Astrocyte (in vitro differentiated cells and primary cell): ENCODE data around the gene METRN. TPM values are rescaled to one million over a fixed set of nuclear protein-coding genes. Genes with fewer than 3 reads are reported as not detected.
A peak's percentile ranks its signal among the peaks of the same experiment; 100 is the strongest.

Source experiments
- DNase-seq: peaks from one replicate; pipeline ENCODE4 v3.0.0-alpha.2; 2010; ENCODE audit warnings: low read depth
- FAIRE-seq: peaks from 2 replicates; lab custom pipeline; 2011; peaks lifted over from hg19 to GRCh38; lab: Jason Lieb, UNC
- H2AFZ ChIP-seq: 2 replicates; pipeline ENCODE4 v1.6.0; 2012; ENCODE audit warnings: low read depth, low read length, inconsistent platforms
- H3K27ac ChIP-seq: 2 replicates; pipeline ENCODE4 v1.5.1; 2011; ENCODE audit warnings: low read depth, low read length, inconsistent platforms
- H3K27me3 ChIP-seq: 2 replicates; pipeline ENCODE4 v1.6.0; 2011; ENCODE audit warnings: low read length, inconsistent platforms; ENCODE audit not compliant: insufficient read depth
- H3K36me3 ChIP-seq: 2 replicates; pipeline ENCODE4 v1.5.1; 2011; ENCODE audit warnings: low read length, inconsistent platforms; ENCODE audit not compliant: insufficient read depth
- H3K4me1 ChIP-seq: 2 replicates; pipeline ENCODE4 v1.5.1; 2011; ENCODE audit warnings: low read length, inconsistent platforms; ENCODE audit not compliant: insufficient read depth
- H3K4me2 ChIP-seq: 2 replicates; pipeline ENCODE4 v1.6.0; 2012; ENCODE audit warnings: low read length, inconsistent platforms
- H3K4me3 ChIP-seq: 2 replicates; pipeline ENCODE4 v1.5.1; 2011; ENCODE audit warnings: low read depth, mild to moderate bottlenecking, low read length, inconsistent platforms; ENCODE audit not compliant: insufficient read depth
- H3K79me2 ChIP-seq: 2 replicates; pipeline ENCODE4 v1.6.0; 2012; ENCODE audit warnings: mild to moderate bottlenecking, low read length, inconsistent platforms; ENCODE audit not compliant: insufficient read depth
- H3K9ac ChIP-seq: 2 replicates; pipeline ENCODE4 v1.6.0; 2012; ENCODE audit warnings: mild to moderate bottlenecking, low read length, inconsistent platforms
- H3K9me3 ChIP-seq: 2 replicates; pipeline ENCODE4 v1.5.1; 2012; ENCODE audit warnings: low read depth, mild to moderate bottlenecking, low read length, inconsistent platforms; ENCODE audit not compliant: insufficient read depth
- H4K20me1 ChIP-seq: 2 replicates; pipeline ENCODE4 v1.6.0; 2012; ENCODE audit warnings: low read length, inconsistent platforms; ENCODE audit not compliant: insufficient read depth
- H3K27ac Mint-ChIP-seq: one replicate; pipeline ENCODE4 v1.8.0; 2021; ENCODE audit warnings: mild to moderate bottlenecking, mixed read lengths; ENCODE audit not compliant: unreplicated experiment
- H3K27me3 Mint-ChIP-seq: one replicate; pipeline ENCODE4 v1.8.0; 2021; ENCODE audit warnings: low read depth, mixed read lengths; ENCODE audit not compliant: unreplicated experiment
- H3K36me3 Mint-ChIP-seq: one replicate; pipeline ENCODE4 v1.8.0; 2021; ENCODE audit warnings: low read depth, mixed read lengths; ENCODE audit not compliant: unreplicated experiment
- H3K4me1 Mint-ChIP-seq: one replicate; pipeline ENCODE4 v1.8.0; 2021; ENCODE audit warnings: low read depth, mixed read lengths; ENCODE audit not compliant: unreplicated experiment
- H3K4me3 Mint-ChIP-seq: one replicate; pipeline ENCODE4 v1.8.0; 2021; ENCODE audit warnings: mild to moderate bottlenecking, moderate library complexity, mixed read lengths; ENCODE audit not compliant: unreplicated experiment
- H3K9me3 Mint-ChIP-seq: one replicate; pipeline ENCODE4 v1.8.0; 2021; ENCODE audit warnings: mild to moderate bottlenecking, mixed read lengths; ENCODE audit not compliant: unreplicated experiment
- CTCF ChIP-seq: IDR thresholded peaks from 2 replicates; pipeline ENCODE4 v1.5.1; 2011; ENCODE audit warnings: low read depth, mild to moderate bottlenecking, inconsistent platforms, low read length, moderate library complexity; ENCODE audit not compliant: insufficient read depth
- EZH2 ChIP-seq: IDR thresholded peaks from 2 replicates; pipeline ENCODE4 v1.6.1; 2012; ENCODE audit warnings: mild to moderate bottlenecking, low read length, inconsistent platforms; ENCODE audit not compliant: insufficient read depth
- total RNA-seq: library from RNA; stranded (reverse); gene quantifications from 2 replicates; pipeline ENCODE4 v1.2.1, GENCODE V29; 2021

The METRN gene
- total RNA-seq, 1 donor from 2014 or later = 31.5 TPM

- no peak overlapping the region for H3K4me3 ChIP-seq
- TF ChIP-seq CTCF (no peak), EZH2 (no peak)
- Mint-ChIP-seq H3K4me3 (no peak overlapping the region), H3K4me1 (peaks cover 5% of the 10 kb centered on the region), H3K27me3 (peaks cover 12% of the 10 kb centered on the region), H3K27ac (no peak overlapping the region), H3K36me3 (no peaks in the 10 kb centered on the region), H3K9me3 (no peaks in the 10 kb centered on the region)
- FAIRE-seq (no peak), DNase-seq (no peak)
- no peaks in the 10 kb centered on the region for H3K36me3 ChIP-seq
- no peaks in the 10 kb centered on the region for H3K9me3 ChIP-seq
- H3K4me2 ChIP-seq = no peak overlapping the region
- H3K27ac ChIP-seq = no peak overlapping the region
- peaks cover 8% of the 10 kb centered on the region for H3K4me1 ChIP-seq
- no peaks in the 10 kb centered on the region for H4K20me1 ChIP-seq
- no peaks in the 10 kb centered on the region for H3K79me2 ChIP-seq
- H3K27me3 ChIP-seq = peaks cover 2% of the 10 kb centered on the region
- no peak overlapping the region for H2AFZ ChIP-seq
- no peak overlapping the region for H3K9ac ChIP-seq
Observed at GRCh38 chr16:747978-748746, 33.2 kb downstream of the METRN start.

- Histone ChIP-seq H3K4me3 (no peak overlapping the region), H3K27me3 (peaks cover 2% of the 10 kb centered on the region), H3K9ac (no peak overlapping the region), H4K20me1 (no peaks in the 10 kb centered on the region), H3K79me2 (no peaks in the 10 kb centered on the region), H3K9me3 (no peaks in the 10 kb centered on the region), H3K27ac (no peak overlapping the region), H3K4me2 (no peak overlapping the region), H3K4me1 (peaks cover 8% of the 10 kb centered on the region), H3K36me3 (no peaks in the 10 kb centered on the region), H2AFZ (no peak overlapping the region)
- H3K4me1 Mint-ChIP-seq = peaks cover 5% of the 10 kb centered on the region
- H3K9me3 Mint-ChIP-seq = no peaks in the 10 kb centered on the region
- peaks cover 12% of the 10 kb centered on the region for H3K27me3 Mint-ChIP-seq
- DNase-seq = peak; percentile 73
- no peak for TF ChIP-seq CTCF
- TF ChIP-seq EZH2 = no peak
- H3K36me3 Mint-ChIP-seq = no peaks in the 10 kb centered on the region
- no peak for FAIRE-seq
- H3K27ac Mint-ChIP-seq = peak overlapping the region; percentile 58
- no peak overlapping the region for H3K4me3 Mint-ChIP-seq
Observed at GRCh38 chr16:749010-749409, 34.1 kb downstream of the METRN start.

- H3K9me3 Mint-ChIP-seq = no peaks in the 10 kb centered on the region
- H3K27me3 ChIP-seq = peaks cover 2% of the 10 kb centered on the region
- H3K27me3 Mint-ChIP-seq = peaks cover 12% of the 10 kb centered on the region
- H3K79me2 ChIP-seq = no peaks in the 10 kb centered on the region
- H3K4me1 Mint-ChIP-seq = peaks cover 5% of the 10 kb centered on the region
- no peaks in the 10 kb centered on the region for H4K20me1 ChIP-seq
- no peak for FAIRE-seq
- no peak overlapping the region for H2AFZ ChIP-seq
- no peak overlapping the region for H3K4me2 ChIP-seq
- no peaks in the 10 kb centered on the region for H3K36me3 Mint-ChIP-seq
- H3K36me3 ChIP-seq = no peaks in the 10 kb centered on the region
- no peaks in the 10 kb centered on the region for H3K9me3 ChIP-seq
- H3K9ac ChIP-seq = no peak overlapping the region
- H3K27ac Mint-ChIP-seq = no peak overlapping the region
- H3K4me3 ChIP-seq = no peak overlapping the region
- peaks cover 8% of the 10 kb centered on the region for H3K4me1 ChIP-seq
- no peak overlapping the region for H3K4me3 Mint-ChIP-seq
- H3K27ac ChIP-seq = no peak overlapping the region
- TF ChIP-seq EZH2 (no peak), CTCF (no peak)
- no peak for DNase-seq
Observed at GRCh38 chr16:750485-750884, 35.6 kb downstream of the METRN start.
